Measurements from ENCODE around the gene VWA8. TPM values are rescaled to one million over a fixed set of nuclear protein-coding genes. Genes with fewer than 3 reads are reported as not detected.
"Not testable (repeated sequence)": the region's sequence is repeated elsewhere in the genome, so short reads cannot be mapped to it uniquely, and the experiment has no call there.

Gene VWA8
- total RNA-seq, 6 experiments from 2014 or later: 11.3 to 14.7 (median 13.8) TPM

DNA sequence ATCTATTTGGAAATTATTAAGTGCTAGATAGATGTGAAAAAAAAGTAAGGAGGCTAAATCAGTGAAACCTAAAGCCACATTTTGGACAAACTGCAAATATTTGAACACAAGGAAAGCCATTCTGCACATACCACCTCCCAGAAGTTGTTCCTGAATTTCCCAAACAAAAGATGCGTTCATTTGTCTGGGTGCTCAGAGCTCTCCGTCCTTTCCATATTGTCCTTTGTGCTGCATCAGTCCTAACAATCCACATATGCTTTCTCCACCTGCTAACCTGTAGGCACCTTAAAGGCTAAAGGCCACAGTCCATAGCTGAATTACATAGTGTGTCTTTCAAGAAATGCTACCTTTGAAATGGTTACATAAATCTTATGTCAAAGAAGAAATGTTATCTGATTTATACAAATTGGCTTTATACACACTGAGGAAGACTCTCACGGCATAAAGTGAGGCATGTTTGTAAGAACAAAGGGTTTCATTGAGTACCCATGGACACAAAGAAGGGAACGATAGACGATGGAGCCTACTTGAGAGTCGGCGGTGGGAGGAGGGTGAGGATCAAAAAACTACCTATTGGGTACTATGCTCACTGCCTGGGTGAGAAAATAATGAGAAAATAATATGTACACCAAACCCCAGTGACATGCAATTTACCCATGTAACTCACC is 321.5 kb downstream of the VWA8 start:
- H3K27ac Mint-ChIP-seq: no peak overlapping the region
- TF ChIP-seq, protein P1, sequence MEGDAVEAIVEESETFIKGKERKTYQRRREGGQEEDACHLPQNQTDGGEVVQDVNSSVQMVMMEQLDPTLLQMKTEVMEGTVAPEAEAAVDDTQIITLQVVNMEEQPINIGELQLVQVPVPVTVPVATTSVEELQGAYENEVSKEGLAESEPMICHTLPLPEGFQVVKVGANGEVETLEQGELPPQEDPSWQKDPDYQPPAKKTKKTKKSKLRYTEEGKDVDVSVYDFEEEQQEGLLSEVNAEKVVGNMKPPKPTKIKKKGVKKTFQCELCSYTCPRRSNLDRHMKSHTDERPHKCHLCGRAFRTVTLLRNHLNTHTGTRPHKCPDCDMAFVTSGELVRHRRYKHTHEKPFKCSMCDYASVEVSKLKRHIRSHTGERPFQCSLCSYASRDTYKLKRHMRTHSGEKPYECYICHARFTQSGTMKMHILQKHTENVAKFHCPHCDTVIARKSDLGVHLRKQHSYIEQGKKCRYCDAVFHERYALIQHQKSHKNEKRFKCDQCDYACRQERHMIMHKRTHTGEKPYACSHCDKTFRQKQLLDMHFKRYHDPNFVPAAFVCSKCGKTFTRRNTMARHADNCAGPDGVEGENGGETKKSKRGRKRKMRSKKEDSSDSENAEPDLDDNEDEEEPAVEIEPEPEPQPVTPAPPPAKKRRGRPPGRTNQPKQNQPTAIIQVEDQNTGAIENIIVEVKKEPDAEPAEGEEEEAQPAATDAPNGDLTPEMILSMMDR (IDR thresholded peaks at IDR 0.05): no peak
- H3K36me3 Mint-ChIP-seq (ENCODE audit: low read depth): peaks cover 7% of the 10 kb centered on the region
- no peaks in the 10 kb centered on the region for H3K9me3 Mint-ChIP-seq
- H3K27me3 Mint-ChIP-seq (ENCODE audit: insufficient read depth): no peaks in the 10 kb centered on the region
- H3K4me3 Mint-ChIP-seq: no peak overlapping the region
- no peak for DNase-seq
- no peaks in the 10 kb centered on the region; the same call in 1 of the 2 replicates for H3K4me1 Mint-ChIP-seq (ENCODE audit: low read depth)

DNA sequence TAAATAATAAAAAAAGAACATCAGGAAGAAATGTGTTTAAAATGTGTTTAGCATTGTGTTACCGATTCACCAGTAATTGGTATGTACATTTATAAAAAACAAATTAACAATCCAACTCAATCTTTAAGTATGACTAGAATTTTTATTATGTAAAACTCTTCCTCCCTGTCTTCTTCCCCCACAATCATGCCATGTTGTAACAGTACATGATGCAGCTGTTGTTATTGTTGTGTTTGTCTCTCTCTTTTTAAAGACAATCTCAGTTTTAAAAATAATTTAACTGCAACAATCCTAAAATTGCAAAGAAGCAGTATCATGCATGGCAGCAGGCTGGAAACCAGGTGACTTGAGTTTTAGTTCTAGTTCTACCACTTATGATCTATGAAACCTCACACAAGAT is 323.3 kb downstream of the VWA8 start:
- TF ChIP-seq, protein P1 (IDR thresholded peaks at IDR 0.05): no peak
- Mint-ChIP-seq H3K4me1 (ENCODE audit: low read depth) (peaks cover 4% of the 10 kb centered on the region; the same call in 1 of the 2 replicates), H3K9me3 (no peaks in the 10 kb centered on the region), H3K27me3 (ENCODE audit: insufficient read depth) (no peaks in the 10 kb centered on the region), H3K4me3 (no peak overlapping the region), H3K36me3 (ENCODE audit: low read depth) (peaks cover 7% of the 10 kb centered on the region), H3K27ac (no peak overlapping the region)
- DNase-seq: no peak

DNA sequence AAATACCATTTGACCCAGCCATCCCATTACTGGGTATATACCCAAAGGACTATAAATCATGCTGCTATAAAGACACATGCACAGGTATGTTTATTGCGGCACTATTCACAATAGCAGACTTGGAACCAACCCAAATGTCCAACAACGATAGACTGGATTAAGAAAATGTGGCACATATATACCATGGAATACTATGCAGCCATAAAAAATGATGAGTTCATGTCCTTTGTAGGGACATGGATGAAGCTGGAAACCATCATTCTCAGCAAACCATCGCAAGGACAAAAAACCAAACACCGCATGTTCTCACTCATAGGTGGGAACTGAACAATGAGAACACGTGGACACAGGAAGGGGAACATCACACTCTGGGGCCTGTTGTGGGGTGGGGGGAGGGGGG is 323.9 kb downstream of the VWA8 start:
- H3K27ac Mint-ChIP-seq; H3K4me1 Mint-ChIP-seq (ENCODE audit: low read depth); H3K9me3 Mint-ChIP-seq; H3K36me3 Mint-ChIP-seq (ENCODE audit: low read depth); DNase-seq; H3K27me3 Mint-ChIP-seq (ENCODE audit: insufficient read depth); H3K4me3 Mint-ChIP-seq: not testable (repeated sequence)

DNA sequence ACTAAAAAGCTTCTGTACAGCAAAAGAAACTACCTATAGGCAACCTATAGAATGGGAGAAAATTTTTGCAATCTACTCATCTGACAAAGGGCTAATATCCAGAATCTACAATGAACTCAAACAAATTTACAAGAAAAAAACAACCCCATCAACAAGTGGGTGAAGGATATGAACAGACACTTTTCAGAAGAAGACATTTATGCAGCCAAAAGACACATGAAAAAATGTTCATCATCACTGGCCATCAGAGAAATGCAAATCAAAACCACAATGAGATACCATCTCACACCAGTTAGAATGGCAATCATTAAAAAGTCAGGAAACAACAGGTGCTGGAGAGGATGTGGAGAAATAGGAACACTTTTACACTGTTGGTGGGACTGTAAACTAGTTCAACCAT is 324.3 kb downstream of the VWA8 start:
- H3K4me1 Mint-ChIP-seq (ENCODE audit: low read depth): peaks cover 14% of the 10 kb centered on the region
- not testable (repeated sequence) for DNase-seq; H3K4me3 Mint-ChIP-seq; H3K27me3 Mint-ChIP-seq (ENCODE audit: insufficient read depth); H3K36me3 Mint-ChIP-seq (ENCODE audit: low read depth); H3K9me3 Mint-ChIP-seq; H3K27ac Mint-ChIP-seq

DNA sequence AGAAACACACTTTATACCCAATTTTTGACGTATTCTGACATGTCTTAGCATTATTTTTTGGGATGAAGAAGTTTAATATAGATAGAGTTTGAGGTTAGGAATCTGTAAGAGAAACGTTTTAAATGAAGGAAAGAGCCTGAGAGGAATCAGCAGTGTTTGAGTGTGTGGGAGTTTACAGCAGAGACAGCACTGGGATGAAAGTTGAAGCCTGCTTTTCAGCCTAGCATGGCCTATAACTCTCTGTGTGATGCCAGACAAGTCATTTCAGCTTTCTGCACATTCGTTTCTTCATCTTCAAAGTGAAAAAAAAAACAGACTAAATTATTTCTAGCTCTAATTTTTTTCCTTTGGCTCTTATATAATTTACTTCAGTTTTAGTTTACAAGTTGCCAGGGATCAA is 326.5 kb downstream of the VWA8 start:
- no peak for DNase-seq
- TF ChIP-seq, protein P1 (IDR thresholded peaks at IDR 0.05): no peak

DNA sequence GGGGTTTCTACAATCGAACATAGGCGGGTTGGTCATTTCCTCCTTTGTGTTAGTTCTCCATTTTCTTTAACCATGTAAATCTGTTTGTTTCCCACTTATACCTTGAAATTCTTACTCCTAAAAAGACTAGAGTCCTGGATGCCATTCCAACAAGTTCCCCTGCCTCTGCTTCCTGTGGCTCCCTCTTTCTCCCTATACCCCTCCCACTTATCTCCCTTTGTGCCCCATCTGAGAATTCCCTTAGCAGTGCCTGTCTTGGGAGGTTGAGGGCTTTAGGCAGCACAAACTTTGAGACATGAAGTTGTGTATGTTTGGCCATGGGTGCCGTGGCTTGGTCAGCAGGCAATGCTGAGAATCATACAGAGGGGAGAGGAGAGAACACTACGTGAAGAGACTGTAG is 327.1 kb downstream of the VWA8 start:
- Mint-ChIP-seq H3K4me3 (no peak overlapping the region), H3K27ac (no peak overlapping the region), H3K36me3 (ENCODE audit: low read depth) (peaks cover 7% of the 10 kb centered on the region), H3K4me1 (ENCODE audit: low read depth) (peaks cover 23% of the 10 kb centered on the region), H3K27me3 (ENCODE audit: insufficient read depth) (no peaks in the 10 kb centered on the region), H3K9me3 (no peaks in the 10 kb centered on the region)
- TF ChIP-seq, protein P1 (IDR thresholded peaks at IDR 0.05): no peak
- no peak for DNase-seq

More for the DNA sequence above, 326.5 kb downstream of the VWA8 start:
- H3K27ac Mint-ChIP-seq: no peak overlapping the region
- H3K27me3 Mint-ChIP-seq (ENCODE audit: insufficient read depth): no peaks in the 10 kb centered on the region
- H3K36me3 Mint-ChIP-seq (ENCODE audit: low read depth): peaks cover 7% of the 10 kb centered on the region
- no peak overlapping the region for H3K4me3 Mint-ChIP-seq
- H3K9me3 Mint-ChIP-seq: no peaks in the 10 kb centered on the region
- peaks cover 23% of the 10 kb centered on the region for H3K4me1 Mint-ChIP-seq (ENCODE audit: low read depth)
